ENCODE data around the gene SH2D3C.

Gene SH2D3C

GRCh38 chr9:127763918-127764384 lies 14.5 kb downstream of the SH2D3C start:
- Histone ChIP-seq H3K27ac (no peak overlapping the region), H3K4me1 (ENCODE audit: low read depth, poor library complexity, severe bottlenecking) (no peaks in the 10 kb centered on the region), H3K4me2 (no peak overlapping the region), H3K4me3 (IDR thresholded peaks at IDR 0.05; ENCODE audit: insufficient read depth, low read depth, low read length) (no peak overlapping the region), H3K79me2 (ENCODE audit: insufficient read depth, low read depth) (no peaks in the 10 kb centered on the region), H3K36me3 (ENCODE audit: insufficient read depth) (no peaks in the 10 kb centered on the region), H3K27me3 (ENCODE audit: insufficient read depth, low read depth) (no peaks in the 10 kb centered on the region), H4K20me1 (ENCODE audit: insufficient read depth) (no peaks in the 10 kb centered on the region), H2AFZ (ENCODE audit: low read depth) (no peak overlapping the region), H3K9ac (no peak overlapping the region)
- TF ChIP-seq CTCF (conservative IDR thresholded peaks at IDR 0.05; ENCODE audit: low read depth, low read length): peak; percentile 23; the same call in 1 of the 2 replicates

DNA sequence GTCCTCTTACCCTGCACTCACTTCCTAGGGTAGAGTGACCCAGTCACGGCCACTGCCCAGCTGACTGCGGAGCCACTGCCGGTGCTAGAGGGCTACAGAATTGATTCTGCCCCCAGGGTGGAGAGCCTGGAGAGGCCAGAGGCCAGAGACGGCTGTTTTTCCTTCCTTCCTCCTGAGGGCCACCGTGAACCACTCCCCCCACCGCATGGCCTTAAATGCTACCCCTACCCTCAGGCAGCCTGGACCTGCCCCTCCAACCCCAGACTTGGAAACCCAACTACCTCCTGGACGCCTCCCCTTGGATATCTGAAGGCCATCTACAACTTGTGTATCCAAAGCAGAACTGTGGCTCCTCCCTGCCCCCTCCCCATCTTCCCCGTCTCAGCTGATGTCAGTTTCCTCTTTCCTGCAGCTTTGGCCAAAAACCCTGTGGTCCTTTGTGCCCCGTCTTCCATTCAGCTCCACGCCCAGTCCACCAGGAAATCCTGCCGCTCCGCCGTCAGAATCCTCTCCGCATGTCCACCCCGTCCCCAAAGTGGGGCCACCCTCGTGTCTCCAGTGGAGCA lies 16.3 kb downstream of the SH2D3C start:
- no peaks in the 10 kb centered on the region for H3K27me3 ChIP-seq (ENCODE audit: insufficient read depth, low read depth)
- H2AFZ ChIP-seq (ENCODE audit: low read depth): no peak overlapping the region
- no peaks in the 10 kb centered on the region for H3K79me2 ChIP-seq (ENCODE audit: insufficient read depth, low read depth)
- no peak overlapping the region for H3K9ac ChIP-seq
- no peak overlapping the region for H3K27ac ChIP-seq
- no peak overlapping the region for H3K4me2 ChIP-seq
- H3K36me3 ChIP-seq (ENCODE audit: insufficient read depth): no peaks in the 10 kb centered on the region
- no peaks in the 10 kb centered on the region for H3K4me1 ChIP-seq (ENCODE audit: low read depth, poor library complexity, severe bottlenecking)
- no peaks in the 10 kb centered on the region for H4K20me1 ChIP-seq (ENCODE audit: insufficient read depth)
- no peak overlapping the region for H3K4me3 ChIP-seq (IDR thresholded peaks at IDR 0.05; ENCODE audit: insufficient read depth, low read depth, low read length)
- TF ChIP-seq CTCF (conservative IDR thresholded peaks at IDR 0.05; ENCODE audit: low read depth, low read length): no peak

GRCh38 chr9:127761491-127761956 lies 16.9 kb downstream of the SH2D3C start:
- H3K9ac ChIP-seq: no peak overlapping the region

DNA sequence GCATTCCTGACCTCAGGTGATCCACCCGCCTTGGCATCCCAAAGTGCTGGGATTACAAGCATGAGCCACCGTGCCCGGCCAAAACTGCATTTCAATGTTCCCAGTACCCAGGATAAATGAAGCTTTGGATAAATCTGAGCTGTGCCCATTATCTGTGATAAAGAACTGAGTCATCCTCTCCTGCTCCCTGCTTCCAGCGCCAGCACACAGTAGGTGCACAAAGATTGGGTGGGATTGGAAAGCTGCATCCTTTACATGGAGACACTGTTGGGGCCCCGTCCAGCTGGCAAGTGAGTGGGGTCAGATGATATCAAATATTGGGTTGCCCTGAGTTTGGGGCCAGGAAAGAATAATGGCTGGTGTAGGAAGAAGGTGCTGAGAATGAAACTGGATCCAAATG lies 17.4 kb downstream of the SH2D3C start:
- no peak overlapping the region for H3K27ac ChIP-seq

More at GRCh38 chr9:127761491-127761956, 16.9 kb downstream of the SH2D3C start:
- TF ChIP-seq CTCF (conservative IDR thresholded peaks at IDR 0.05; ENCODE audit: low read depth, low read length): no peak
- no peak overlapping the region for H3K4me2 ChIP-seq
- no peaks in the 10 kb centered on the region for H3K36me3 ChIP-seq (ENCODE audit: insufficient read depth)
- H3K4me3 ChIP-seq (IDR thresholded peaks at IDR 0.05; ENCODE audit: insufficient read depth, low read depth, low read length): no peak overlapping the region
- H3K27ac ChIP-seq: no peak overlapping the region
- no peaks in the 10 kb centered on the region for H3K79me2 ChIP-seq (ENCODE audit: insufficient read depth, low read depth)
- H4K20me1 ChIP-seq (ENCODE audit: insufficient read depth): no peaks in the 10 kb centered on the region
- no peak overlapping the region for H2AFZ ChIP-seq (ENCODE audit: low read depth)
- H3K4me1 ChIP-seq (ENCODE audit: low read depth, poor library complexity, severe bottlenecking): no peaks in the 10 kb centered on the region
- H3K27me3 ChIP-seq (ENCODE audit: insufficient read depth, low read depth): no peaks in the 10 kb centered on the region

More for the DNA sequence above, 17.4 kb downstream of the SH2D3C start:
- Histone ChIP-seq H2AFZ (ENCODE audit: low read depth) (no peak overlapping the region), H3K79me2 (ENCODE audit: insufficient read depth, low read depth) (no peaks in the 10 kb centered on the region), H3K4me1 (ENCODE audit: low read depth, poor library complexity, severe bottlenecking) (no peaks in the 10 kb centered on the region), H3K4me2 (no peak overlapping the region), H3K27me3 (ENCODE audit: insufficient read depth, low read depth) (no peaks in the 10 kb centered on the region), H3K4me3 (IDR thresholded peaks at IDR 0.05; ENCODE audit: insufficient read depth, low read depth, low read length) (no peak overlapping the region), H4K20me1 (ENCODE audit: insufficient read depth) (no peaks in the 10 kb centered on the region), H3K36me3 (ENCODE audit: insufficient read depth) (no peaks in the 10 kb centered on the region), H3K9ac (no peak overlapping the region)
- TF ChIP-seq CTCF (conservative IDR thresholded peaks at IDR 0.05; ENCODE audit: low read depth, low read length): no peak
